Astrocyte (in vitro differentiated cells and primary cell): ENCODE data around the gene ATF7. TPM values are rescaled to one million over a fixed set of nuclear protein-coding genes. Genes with fewer than 3 reads are reported as not detected.

ENCODE experiments used
- DNase-seq: peaks from one replicate; pipeline ENCODE4 v3.0.0-alpha.2; 2010; ENCODE audit warnings: low read depth
- FAIRE-seq: peaks from 2 replicates; lab custom pipeline; 2011; peaks lifted over from hg19 to GRCh38; lab: Jason Lieb, UNC
- H2AFZ ChIP-seq: 2 replicates; pipeline ENCODE4 v1.6.0; 2012; ENCODE audit warnings: low read depth, low read length, inconsistent platforms
- H3K27ac ChIP-seq: 2 replicates; pipeline ENCODE4 v1.5.1; 2011; ENCODE audit warnings: low read depth, low read length, inconsistent platforms
- H3K27me3 ChIP-seq: 2 replicates; pipeline ENCODE4 v1.6.0; 2011; ENCODE audit warnings: low read length, inconsistent platforms; ENCODE audit not compliant: insufficient read depth
- H3K36me3 ChIP-seq: 2 replicates; pipeline ENCODE4 v1.5.1; 2011; ENCODE audit warnings: low read length, inconsistent platforms; ENCODE audit not compliant: insufficient read depth
- H3K4me1 ChIP-seq: 2 replicates; pipeline ENCODE4 v1.5.1; 2011; ENCODE audit warnings: low read length, inconsistent platforms; ENCODE audit not compliant: insufficient read depth
- H3K4me2 ChIP-seq: 2 replicates; pipeline ENCODE4 v1.6.0; 2012; ENCODE audit warnings: low read length, inconsistent platforms
- H3K4me3 ChIP-seq: 2 replicates; pipeline ENCODE4 v1.5.1; 2011; ENCODE audit warnings: low read depth, mild to moderate bottlenecking, low read length, inconsistent platforms; ENCODE audit not compliant: insufficient read depth
- H3K79me2 ChIP-seq: 2 replicates; pipeline ENCODE4 v1.6.0; 2012; ENCODE audit warnings: mild to moderate bottlenecking, low read length, inconsistent platforms; ENCODE audit not compliant: insufficient read depth
- H3K9ac ChIP-seq: 2 replicates; pipeline ENCODE4 v1.6.0; 2012; ENCODE audit warnings: mild to moderate bottlenecking, low read length, inconsistent platforms
- H3K9me3 ChIP-seq: 2 replicates; pipeline ENCODE4 v1.5.1; 2012; ENCODE audit warnings: low read depth, mild to moderate bottlenecking, low read length, inconsistent platforms; ENCODE audit not compliant: insufficient read depth
- H4K20me1 ChIP-seq: 2 replicates; pipeline ENCODE4 v1.6.0; 2012; ENCODE audit warnings: low read length, inconsistent platforms; ENCODE audit not compliant: insufficient read depth
- H3K27ac Mint-ChIP-seq: one replicate; pipeline ENCODE4 v1.8.0; 2021; ENCODE audit warnings: mild to moderate bottlenecking, mixed read lengths; ENCODE audit not compliant: unreplicated experiment
- H3K27me3 Mint-ChIP-seq: one replicate; pipeline ENCODE4 v1.8.0; 2021; ENCODE audit warnings: low read depth, mixed read lengths; ENCODE audit not compliant: unreplicated experiment
- H3K36me3 Mint-ChIP-seq: one replicate; pipeline ENCODE4 v1.8.0; 2021; ENCODE audit warnings: low read depth, mixed read lengths; ENCODE audit not compliant: unreplicated experiment
- H3K4me1 Mint-ChIP-seq: one replicate; pipeline ENCODE4 v1.8.0; 2021; ENCODE audit warnings: low read depth, mixed read lengths; ENCODE audit not compliant: unreplicated experiment
- H3K4me3 Mint-ChIP-seq: one replicate; pipeline ENCODE4 v1.8.0; 2021; ENCODE audit warnings: mild to moderate bottlenecking, moderate library complexity, mixed read lengths; ENCODE audit not compliant: unreplicated experiment
- H3K9me3 Mint-ChIP-seq: one replicate; pipeline ENCODE4 v1.8.0; 2021; ENCODE audit warnings: mild to moderate bottlenecking, mixed read lengths; ENCODE audit not compliant: unreplicated experiment
- EZH2 ChIP-seq: IDR thresholded peaks from 2 replicates; pipeline ENCODE4 v1.6.1; 2012; ENCODE audit warnings: mild to moderate bottlenecking, low read length, inconsistent platforms; ENCODE audit not compliant: insufficient read depth
- total RNA-seq: library from RNA; stranded (reverse); gene quantifications from 2 replicates; pipeline ENCODE4 v1.2.1, GENCODE V29; 2021
- TF ChIP-seq, protein P1 (sequence below): IDR thresholded peaks from 2 replicates; pipeline ENCODE4 v1.5.1; 2011; ENCODE audit warnings: low read depth, mild to moderate bottlenecking, inconsistent platforms, low read length, moderate library complexity; ENCODE audit not compliant: insufficient read depth

The ATF7 gene
- total RNA-seq, 1 donor from 2014 or later = 38.3 TPM

DNA sequence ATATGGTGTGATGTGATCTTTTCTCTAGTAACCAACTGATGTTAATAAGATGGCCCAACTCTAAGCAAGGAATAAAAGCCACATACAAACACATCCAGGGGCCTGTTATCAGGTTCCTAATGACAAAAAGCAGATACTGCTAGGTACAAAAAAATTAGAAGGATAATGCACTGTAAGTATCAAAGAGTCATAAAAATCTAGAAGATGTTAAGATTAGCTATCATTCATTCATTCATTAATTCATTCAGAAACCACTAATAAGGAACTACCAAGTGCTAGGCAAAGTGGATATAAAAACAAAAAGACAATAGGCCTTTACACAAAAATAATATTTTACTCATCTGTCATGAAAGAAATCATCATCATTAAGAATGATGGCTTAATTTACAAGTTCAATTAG lies 21.6 kb downstream of the ATF7 start:
- H3K4me1 ChIP-seq = no peaks in the 10 kb centered on the region
- H2AFZ ChIP-seq = no peak overlapping the region
- H3K79me2 ChIP-seq = peaks cover 65% of the 10 kb centered on the region
- Mint-ChIP-seq H3K36me3 (no peaks in the 10 kb centered on the region), H3K9me3 (no peaks in the 10 kb centered on the region), H3K27ac (no peak overlapping the region), H3K4me1 (peaks cover 16% of the 10 kb centered on the region), H3K27me3 (no peaks in the 10 kb centered on the region), H3K4me3 (no peak overlapping the region)
- H4K20me1 ChIP-seq = peaks cover 53% of the 10 kb centered on the region
- H3K27ac ChIP-seq = no peak overlapping the region
- FAIRE-seq = no peak
- H3K9me3 ChIP-seq = no peaks in the 10 kb centered on the region
- no peak overlapping the region for H3K4me2 ChIP-seq
- TF ChIP-seq EZH2 = no peak
- TF ChIP-seq, protein P1, sequence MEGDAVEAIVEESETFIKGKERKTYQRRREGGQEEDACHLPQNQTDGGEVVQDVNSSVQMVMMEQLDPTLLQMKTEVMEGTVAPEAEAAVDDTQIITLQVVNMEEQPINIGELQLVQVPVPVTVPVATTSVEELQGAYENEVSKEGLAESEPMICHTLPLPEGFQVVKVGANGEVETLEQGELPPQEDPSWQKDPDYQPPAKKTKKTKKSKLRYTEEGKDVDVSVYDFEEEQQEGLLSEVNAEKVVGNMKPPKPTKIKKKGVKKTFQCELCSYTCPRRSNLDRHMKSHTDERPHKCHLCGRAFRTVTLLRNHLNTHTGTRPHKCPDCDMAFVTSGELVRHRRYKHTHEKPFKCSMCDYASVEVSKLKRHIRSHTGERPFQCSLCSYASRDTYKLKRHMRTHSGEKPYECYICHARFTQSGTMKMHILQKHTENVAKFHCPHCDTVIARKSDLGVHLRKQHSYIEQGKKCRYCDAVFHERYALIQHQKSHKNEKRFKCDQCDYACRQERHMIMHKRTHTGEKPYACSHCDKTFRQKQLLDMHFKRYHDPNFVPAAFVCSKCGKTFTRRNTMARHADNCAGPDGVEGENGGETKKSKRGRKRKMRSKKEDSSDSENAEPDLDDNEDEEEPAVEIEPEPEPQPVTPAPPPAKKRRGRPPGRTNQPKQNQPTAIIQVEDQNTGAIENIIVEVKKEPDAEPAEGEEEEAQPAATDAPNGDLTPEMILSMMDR = no peak
- no peak overlapping the region for H3K9ac ChIP-seq
- no peak overlapping the region for H3K4me3 ChIP-seq
- H3K27me3 ChIP-seq = no peaks in the 10 kb centered on the region
- peaks cover 5% of the 10 kb centered on the region for H3K36me3 ChIP-seq
- no peak for DNase-seq

DNA sequence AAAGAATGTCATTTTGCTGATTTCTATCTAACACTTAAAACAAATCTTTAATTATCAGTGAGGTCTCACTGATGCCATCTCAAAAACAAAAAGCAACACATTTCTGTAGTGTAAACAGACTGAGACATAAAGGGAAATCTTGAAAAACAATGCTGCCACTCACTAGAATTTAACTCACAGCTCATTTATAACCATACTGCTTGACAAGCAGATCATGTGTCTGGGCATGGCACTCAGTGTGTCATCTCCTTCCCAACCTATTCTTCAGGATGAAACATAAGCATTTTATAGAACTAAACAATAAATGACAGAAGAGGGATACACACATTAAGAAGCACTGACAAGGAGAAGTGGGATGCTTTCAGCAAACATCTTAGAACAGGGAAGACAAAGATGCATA lies 22.4 kb downstream of the ATF7 start:
- FAIRE-seq = no peak
- no peak overlapping the region for H3K27ac ChIP-seq
- no peaks in the 10 kb centered on the region for H3K27me3 ChIP-seq
- peaks cover 63% of the 10 kb centered on the region for H3K79me2 ChIP-seq
- H4K20me1 ChIP-seq = peaks cover 50% of the 10 kb centered on the region
- no peak overlapping the region for H2AFZ ChIP-seq
- H3K4me2 ChIP-seq = no peak overlapping the region
- H3K9ac ChIP-seq = no peak overlapping the region
- no peaks in the 10 kb centered on the region for H3K9me3 Mint-ChIP-seq
- H3K4me1 Mint-ChIP-seq = peaks cover 16% of the 10 kb centered on the region
- no peak overlapping the region for H3K4me3 Mint-ChIP-seq
- H3K4me1 ChIP-seq = no peaks in the 10 kb centered on the region
- TF ChIP-seq EZH2 = no peak
- TF ChIP-seq, protein P1 = no peak
- H3K36me3 Mint-ChIP-seq = no peaks in the 10 kb centered on the region
- peaks cover 7% of the 10 kb centered on the region for H3K36me3 ChIP-seq
- no peaks in the 10 kb centered on the region for H3K27me3 Mint-ChIP-seq
- H3K27ac Mint-ChIP-seq = no peak overlapping the region
- no peaks in the 10 kb centered on the region for H3K9me3 ChIP-seq
- no peak for DNase-seq
- no peak overlapping the region for H3K4me3 ChIP-seq

DNA sequence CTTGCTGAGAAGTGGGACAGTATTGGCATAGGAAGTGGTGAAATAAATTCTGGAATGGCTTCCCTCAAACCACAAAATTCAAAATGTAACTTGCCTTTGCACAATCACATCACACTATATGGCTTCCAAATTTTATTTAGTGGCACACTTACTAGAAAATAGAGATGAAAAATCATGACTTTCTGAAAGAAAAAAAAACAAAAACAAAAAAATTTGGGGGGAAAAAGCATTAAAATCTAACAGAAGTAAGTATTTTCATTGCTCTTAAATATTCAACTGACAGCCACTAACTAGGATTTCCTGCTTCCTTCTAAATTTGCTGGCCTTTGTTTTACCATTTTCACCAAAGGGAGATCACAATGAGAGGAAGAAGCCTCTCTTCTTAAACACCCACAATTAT lies 23.0 kb downstream of the ATF7 start:
- H3K4me3 ChIP-seq = no peak overlapping the region
- H3K36me3 Mint-ChIP-seq = no peaks in the 10 kb centered on the region
- H3K4me1 Mint-ChIP-seq = peaks cover 16% of the 10 kb centered on the region
- no peak overlapping the region for H3K9ac ChIP-seq
- H3K27ac ChIP-seq = no peak overlapping the region
- no peaks in the 10 kb centered on the region for H3K27me3 Mint-ChIP-seq
- no peak overlapping the region for H3K27ac Mint-ChIP-seq
- H3K4me2 ChIP-seq = no peak overlapping the region
- FAIRE-seq (no peak), DNase-seq (no peak)
- H3K27me3 ChIP-seq = no peaks in the 10 kb centered on the region
- H3K36me3 ChIP-seq = peaks cover 7% of the 10 kb centered on the region
- peaks cover 59% of the 10 kb centered on the region for H3K79me2 ChIP-seq
- H3K4me1 ChIP-seq = no peaks in the 10 kb centered on the region
- H3K9me3 ChIP-seq = no peaks in the 10 kb centered on the region
- peaks cover 45% of the 10 kb centered on the region for H4K20me1 ChIP-seq
- H2AFZ ChIP-seq = no peak overlapping the region
- no peak overlapping the region for H3K4me3 Mint-ChIP-seq
- H3K9me3 Mint-ChIP-seq = no peaks in the 10 kb centered on the region
- TF ChIP-seq EZH2 = no peak
- TF ChIP-seq, protein P1 = no peak
